GM12878 (cell line): ENCODE measurements around the gene HLA-B. TPM values are rescaled to one million over a fixed set of nuclear protein-coding genes. Genes with fewer than 3 reads are reported as not detected.

Experiments
- ATAC-seq: fragments of 200-7000 bp; cut with Tn5 transposase; 3 replicates; pipeline ENCODE4 v1.9.1; 2020; ENCODE audit warnings: mild to moderate bottlenecking, moderate library complexity
- BruUV-seq: library from RNA; stranded (reverse); fragments of 400-500 nt; replicated peaks from 2 replicates; lab custom pipeline; 2021; lab: Mats Ljungman, UMichigan
- CTCF ChIA-PET: fragments of 300-600 bp; sonication (Branson Sonifier 250); formaldehyde crosslinking; extraction: SDS; loops from one replicate; lab custom pipeline; 2021; ENCODE audit warnings: inconsistent platforms; lab: Yijun Ruan, JAX
- POLR2A ChIA-PET: fragments of 350-600 bp; formaldehyde crosslinking; extraction: SDS; loops from one replicate; lab custom pipeline; 2021; ENCODE audit warnings: inconsistent platforms; lab: Charles Lee
- RAD21 ChIA-PET: fragments of 300-600 bp; sonication (Branson Sonifier 250); formaldehyde crosslinking; loops from one replicate; lab custom pipeline; 2023; ENCODE audit warnings: antibody characterized with exemption; ENCODE audit not compliant: unreplicated experiment; lab: Charles Lee
- SMC1A ChIA-PET: fragments of 300-600 bp; sonication (Branson Sonifier 250); formaldehyde crosslinking; loops from one replicate; lab custom pipeline; 2023; ENCODE audit not compliant: unreplicated experiment, uncharacterized antibody; lab: Charles Lee
- DNase-seq: peaks from one replicate; pipeline ENCODE4 v3.0.0-alpha.2; 2011; ENCODE audit warnings: low read depth, low spot score
- FAIRE-seq: peaks from 3 replicates; lab custom pipeline; 2011; peaks lifted over from hg19 to GRCh38; lab: Jason Lieb, UNC
- H2AFZ ChIP-seq: 2 replicates; pipeline ENCODE4 v1.6.0; 2011; ENCODE audit warnings: low read depth, low read length, control low read depth; ENCODE audit not compliant: control insufficient read depth
- H3K27ac ChIP-seq: 2 replicates; pipeline ENCODE4 v1.5.1; 2011; ENCODE audit warnings: control low read depth; ENCODE audit not compliant: control insufficient read depth, insufficient read depth
- H3K27me3 ChIP-seq, 2 experiments: replicated peaks in 1 of 2; 2 replicates each; pipeline versions ENCODE4 v1.6.0 to v1.6.1; 2011; ENCODE audit warnings: low read length in 1 of 2; ENCODE audit not compliant: control insufficient read depth in 2 of 2, insufficient read depth in 2 of 2
- H3K36me3 ChIP-seq, 2 experiments: 2 replicates each; pipeline ENCODE4 v1.5.1; 2011; ENCODE audit warnings: low read length in 1 of 2; ENCODE audit not compliant: control insufficient read depth in 2 of 2, insufficient read depth in 2 of 2
- H3K4me1 ChIP-seq: 2 replicates; pipeline ENCODE4 v1.6.1; 2011; ENCODE audit warnings: mild to moderate bottlenecking, low read length, moderate library complexity, mixed read lengths; ENCODE audit not compliant: control insufficient read depth, insufficient read depth
- H3K4me2 ChIP-seq: 2 replicates; pipeline ENCODE4 v1.6.0; 2011; ENCODE audit warnings: control low read depth; ENCODE audit not compliant: control insufficient read depth, insufficient read depth
- H3K4me3 ChIP-seq: fragments of 200-600 bp; sonication (generic); 2 replicates; pipeline ENCODE4 v1.5.1; 2016
- H3K79me2 ChIP-seq: 2 replicates; pipeline ENCODE4 v1.6.0; 2011; ENCODE audit warnings: low read length; ENCODE audit not compliant: control insufficient read depth, insufficient read depth
- H3K9ac ChIP-seq: 2 replicates; pipeline ENCODE4 v1.8.0; 2011; ENCODE audit warnings: low read length, control low read depth, mixed read lengths; ENCODE audit not compliant: control insufficient read depth, insufficient read depth
- H3K9me3 ChIP-seq: replicated peaks from 3 replicates; pipeline ENCODE4 v1.5.1; 2011; ENCODE audit warnings: mild to moderate bottlenecking, low read length; ENCODE audit not compliant: control insufficient read depth, insufficient read depth
- H4K20me1 ChIP-seq: 2 replicates; pipeline ENCODE4 v1.6.0; 2011; ENCODE audit not compliant: control insufficient read depth, insufficient read depth
- BCL11A ChIP-seq: IDR thresholded peaks from 2 replicates; pipeline ENCODE4 v1.6.1; 2011; ENCODE audit warnings: low read depth, low read length
- BCL3 ChIP-seq: IDR thresholded peaks from 2 replicates; pipeline ENCODE4 v1.6.1; 2011; ENCODE audit warnings: borderline replicate concordance, low read depth, mild to moderate bottlenecking, moderate library complexity, low read length; ENCODE audit not compliant: insufficient read depth, poor library complexity, severe bottlenecking
- CBFB ChIP-seq: IDR thresholded peaks from 2 replicates; pipeline ENCODE4 v1.6.1; 2016; ENCODE audit warnings: antibody characterized with exemption, low read depth
- E2F4 ChIP-seq: IDR thresholded peaks from 2 replicates; pipeline ENCODE4 v1.6.1; 2012; ENCODE audit warnings: low read depth, low read length, improper control_type of control experiment
- EGR1 ChIP-seq, 2 experiments: IDR thresholded peaks; 1 replicate in 1 of 2; 2 replicates in 1 of 2; pipeline ENCODE4 v1.6.1; 2011 to 2012; ENCODE audit warnings: low read depth in 2 of 2, low read length in 2 of 2, borderline replicate concordance in 1 of 2, mild to moderate bottlenecking in 1 of 2, moderate library complexity in 1 of 2
- IRF3 ChIP-seq: fragments of 450-650 bp; IDR thresholded peaks from 2 replicates; pipeline ENCODE4 v1.6.1; 2014; ENCODE audit warnings: mild to moderate bottlenecking
- NFXL1 ChIP-seq: fragments of 450-650 bp; IDR thresholded peaks from 2 replicates; pipeline ENCODE4 v1.6.1; 2017; ENCODE audit warnings: antibody characterized with exemption, mild to moderate bottlenecking, borderline replicate concordance
- NR2C1 ChIP-seq: fragments of 450-650 bp; IDR thresholded peaks from 2 replicates; pipeline ENCODE4 v1.6.1; 2017; ENCODE audit warnings: antibody characterized with exemption, mild to moderate bottlenecking, moderate library complexity
- NR2F1 ChIP-seq: fragments of 450-650 bp; conservative IDR thresholded peaks from 2 replicates; pipeline ENCODE4 v1.6.1; 2017; ENCODE audit warnings: mild to moderate bottlenecking
- RAD51 ChIP-seq: fragments of 450-650 bp; IDR thresholded peaks from 2 replicates; pipeline ENCODE4 v1.6.1; 2016; ENCODE audit warnings: moderate library complexity, mild to moderate bottlenecking, inconsistent platforms
- RUNX3 ChIP-seq: IDR thresholded peaks from 2 replicates; pipeline ENCODE4 v1.6.1; 2012; ENCODE audit warnings: low read length, inconsistent platforms
- SIN3A ChIP-seq: IDR thresholded peaks from 2 replicates; pipeline ENCODE4 v1.6.1; 2012; ENCODE audit warnings: low read depth, low read length, improper control_type of control experiment
- STAT3 ChIP-seq: IDR thresholded peaks from 2 replicates; pipeline ENCODE4 v1.6.1; 2011; ENCODE audit warnings: low read depth, low read length, improper control_type of control experiment
- SUZ12 ChIP-seq: fragments of 200-600 bp; sonication (generic); IDR thresholded peaks from one replicate; pipeline ENCODE4 v1.6.1; 2018; ENCODE audit warnings: antibody characterized with exemption, mild to moderate bottlenecking; ENCODE audit not compliant: unreplicated experiment
- TARDBP ChIP-seq: IDR thresholded peaks from 2 replicates; pipeline ENCODE4 v1.6.1; 2016; ENCODE audit warnings: borderline replicate concordance
- YY1 ChIP-seq: IDR thresholded peaks from 2 replicates; pipeline ENCODE4 v1.6.1; 2011; ENCODE audit warnings: low read depth, mild to moderate bottlenecking, low read length
- ZBTB11 ChIP-seq: fragments of 450-650 bp; formaldehyde crosslinking; IDR thresholded peaks from 2 replicates; pipeline ENCODE4 v1.5.0; 2022; ENCODE audit warnings: mild to moderate bottlenecking, missing genetic modification characterization
- WGBS: methylation state at CpG from one replicate; pipeline ENCODE4 v1.1.6; 2016; ENCODE audit warnings: low lambda C conversion rate; ENCODE audit not compliant: insufficient replicate concordance, insufficient coverage; ENCODE audit errors: missing lambda C conversion rate; 5-methylcytosine and 5-hydroxymethylcytosine counted together
- in situ Hi-C: fragments of 300-500 bp; cut with MboI; formaldehyde crosslinking; loops from 9 replicates; pipeline ENCODE4 v1.14.3; 2018; ENCODE audit warnings: mixed read lengths
- intact Hi-C: fragments of 100-400 bp; cut with micrococcal nuclease; formaldehyde crosslinking; loops from one replicate; pipeline ENCODE4 v1.14.2; 2022; ENCODE audit not compliant: unreplicated experiment
- polyA plus RNA-seq, 11 experiments: library from polyadenylated mRNA; depleted of rRNA in 4 of 11; unstranded in 6 of 11; stranded (reverse) in 5 of 11; fragments of >200 nt; fragmentation: Nextera tagmentation in 4 of 11; fragmentation: Illumina TruSeq in 1 of 11; extraction: Ambion mirVana in 4 of 11; extraction: Trizol in 1 of 11; gene quantifications; 1 replicate in 1 of 11; 2 replicates in 10 of 11; pipeline versions ENCODE4 v1.2.1 to v1.2.3, GENCODE V29; 2011 to 2016; ENCODE audit warnings: inconsistent platforms in 2 of 11, missing spikeins in 2 of 11, low read depth in 1 of 11
- total RNA-seq, 4 experiments: library from RNA; depleted of rRNA in 3 of 4; stranded (reverse); fragments of >200 nt in 3 of 4; fragmentation: Illumina TruSeq in 1 of 4; extraction: Trizol in 1 of 4; gene quantifications; 2 replicates each; pipeline versions ENCODE4 v1.2.1 to v1.2.3, GENCODE V29; 2013 to 2021

Gene HLA-B
- total and polyA plus RNA-seq, 10 of the 15 experiments (the other 5 are each of a cell fraction or from before 2014, with no cell fraction given), result 820 to 5,128 (median 3,370) TPM

- peak; percentile 59; the same call in 1 of the 2 replicates for TF ChIP-seq YY1
- no peak for TF ChIP-seq NFXL1
- TF ChIP-seq RUNX3, result no peak
- no peak for TF ChIP-seq RAD51
- TF ChIP-seq ZBTB11, result no peak
These were observed at the start of gene HLA-B (continued) for GRCh38 chr6:31356946-31357466.

GRCh38 chr6:31405996-31406395 lies 49.0 kb upstream of the HLA-B start:
- Histone ChIP-seq H3K9me3 (no peaks in the 10 kb centered on the region), H3K4me1 (peaks cover 16% of the 10 kb centered on the region), H3K4me2 (no peak overlapping the region), H2AFZ (no peak overlapping the region), H3K36me3 (peaks cover 0 to 6% of the 10 kb centered on the region in 2 experiments; a peak in 3 of 4 replicates), H3K4me3 (peak overlapping the region; percentile 32; the same call in 1 of the 2 replicates), H3K27me3 (no peaks in the 10 kb centered on the region), H3K27ac (no peak overlapping the region), H3K9ac (no peak overlapping the region), H3K79me2 (peaks cover 61% of the 10 kb centered on the region), H4K20me1 (no peaks in the 10 kb centered on the region; the same call in none of the 2 replicates)
- FAIRE-seq (no peak), DNase-seq (no peak), ATAC-seq (no peak)
- WGBS, result 95% methylated on average over 5 of the region's 5 CpGs
- ChIA-PET SMC1A (interaction anchor here (1.0 to 1.6 kb wide), 2 partner anchors 38 to 56 kb away, joined by 4 read pairs; no protein-coding TSS in a partner anchor), POLR2A (no interaction called here), RAD21 (no interaction called here), CTCF (interaction anchor here (1.8 to 2.2 kb wide), 2 partner anchors 8 to 37 kb away, joined by 5 to 7 read pairs; no protein-coding TSS in a partner anchor)
- BruUV-seq, result no TSS peak
- in situ Hi-C loops, result no loop called here
- intact Hi-C loops, result no loop called here
- TF ChIP-seq E2F4 (no peak), SIN3A (no peak), EGR1 (IDR thresholded peaks at IDR 0.05; ENCODE audit: borderline replicate concordance in 1 of 2, low read depth in 2 of 2, low read length in 2 of 2) (no peak), STAT3 (no peak), TARDBP (no peak), IRF3 (no peak), NR2F1 (no peak), BCL3 (no peak), BCL11A (no peak), CBFB (no peak), SUZ12 (no peak), RUNX3 (no peak), NR2C1 (no peak)
